Epidermal melanocyte (primary cell): Measurements from ENCODE around the gene CCNY.
A peak's percentile ranks its signal among the peaks of the same experiment; 100 is the strongest.
"Not testable (repeated sequence)": the region's sequence is repeated elsewhere in the genome, so short reads cannot be mapped to it uniquely, and the experiment has no call there.

ENCODE experiments used
- DNase-seq: peaks from one replicate; pipeline ENCODE4 v3.0.0; 2011; ENCODE audit warnings: low spot score; ENCODE audit not compliant: insufficient read length

The CCNY gene

DNA sequence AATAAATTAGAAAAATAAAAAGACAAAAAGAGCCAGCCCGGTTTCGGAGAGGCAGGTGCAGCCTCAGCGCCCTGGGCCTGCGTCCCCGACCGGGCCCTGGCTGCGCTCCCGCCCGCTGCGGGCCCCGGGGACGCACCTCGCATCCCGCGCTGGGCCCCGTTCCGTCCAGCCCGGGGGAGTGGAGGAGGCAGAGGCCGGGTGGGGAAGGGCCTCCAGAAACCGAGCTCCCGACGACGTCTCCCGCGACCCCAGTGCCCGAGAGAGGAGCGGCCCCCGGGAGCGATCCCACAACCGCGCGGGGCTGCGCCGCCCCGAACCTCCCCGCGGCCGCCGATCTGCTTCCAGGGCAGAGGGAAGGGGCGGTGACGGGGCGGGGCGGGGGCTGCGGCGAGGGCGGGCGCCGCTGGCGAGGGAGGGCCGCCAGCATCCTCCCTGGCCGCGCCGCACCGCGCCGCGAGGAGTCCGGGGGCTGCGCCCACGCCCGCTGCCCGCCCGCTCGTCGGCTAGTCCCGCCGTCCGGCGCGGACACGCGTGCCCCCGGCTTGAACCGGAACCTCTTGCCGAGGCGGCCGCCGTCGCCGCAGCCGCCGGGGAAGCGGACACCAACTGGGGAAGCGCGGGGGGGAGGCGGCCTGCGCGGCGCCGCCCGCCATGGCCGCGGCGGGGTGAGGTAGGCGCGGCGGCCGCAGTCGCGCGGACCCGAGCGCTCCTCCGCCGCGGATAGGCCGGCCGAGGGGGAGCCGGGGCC is at the start of gene CCNY:
TSS of gene CCNY (plus strand) at position 426 of the 748 bp plus-strand sequence. CDS start 545 bp downstream, outside the sequence.
- peak; percentile 58 for DNase-seq

- DNase-seq: no peak
Measured at GRCh38 chr10:35289198-35289597, 47.1 kb upstream of the CCNY start.

GRCh38 chr10:35294506-35294905 is 41.8 kb upstream of the CCNY start:
- DNase-seq: no peak

DNA sequence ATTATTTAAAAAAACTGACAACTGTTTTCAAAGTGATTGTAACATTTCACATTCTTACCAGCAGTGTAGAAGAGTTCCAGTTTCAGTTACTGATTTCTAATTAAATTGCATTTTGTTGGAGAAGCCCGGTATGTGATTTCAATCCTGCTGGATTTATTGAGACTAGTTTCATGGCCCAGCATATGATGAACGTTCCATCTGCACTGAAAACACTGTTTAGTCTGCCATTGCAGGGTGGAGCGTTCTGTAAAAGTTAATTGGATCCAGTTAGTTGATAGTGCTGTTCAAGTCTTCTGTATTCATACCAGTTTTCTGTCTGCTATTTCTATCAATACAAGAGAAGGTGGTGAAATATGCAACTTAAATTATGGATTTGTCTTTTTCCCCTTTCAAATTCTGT is 37.3 kb upstream of the CCNY start:
- DNase-seq: no peak

GRCh38 chr10:35300063-35300699 is 36.1 kb upstream of the CCNY start:
- no peak for DNase-seq

GRCh38 chr10:35304649-35305048 is 31.7 kb upstream of the CCNY start:
- no peak for DNase-seq

- no peak for DNase-seq
Measured at GRCh38 chr10:35306852-35307251, 29.5 kb upstream of the CCNY start.

DNA sequence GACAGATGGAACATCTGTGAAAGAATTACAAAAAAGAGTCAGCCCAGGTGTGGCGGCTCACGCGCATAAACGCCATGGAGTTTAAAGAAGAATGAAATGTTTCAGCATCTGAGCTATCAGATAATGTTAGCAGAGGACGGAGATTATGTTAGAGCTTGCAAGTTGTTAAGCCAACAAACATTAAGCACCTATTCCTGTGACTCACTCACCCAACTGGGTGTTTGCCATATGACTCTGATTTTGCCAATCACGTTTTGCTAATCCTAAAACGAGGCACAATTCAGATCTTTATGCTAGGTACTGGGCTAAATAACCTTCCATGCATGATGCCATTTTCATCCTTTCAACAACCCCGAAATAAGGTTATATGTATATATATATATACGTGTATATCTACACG is 29.0 kb upstream of the CCNY start:
- DNase-seq: no peak

- no peak for DNase-seq
Measured at GRCh38 chr10:35308809-35309208, 27.5 kb upstream of the CCNY start.

GRCh38 chr10:35314142-35314541 is 22.2 kb upstream of the CCNY start:
- not testable (repeated sequence) for DNase-seq

DNA sequence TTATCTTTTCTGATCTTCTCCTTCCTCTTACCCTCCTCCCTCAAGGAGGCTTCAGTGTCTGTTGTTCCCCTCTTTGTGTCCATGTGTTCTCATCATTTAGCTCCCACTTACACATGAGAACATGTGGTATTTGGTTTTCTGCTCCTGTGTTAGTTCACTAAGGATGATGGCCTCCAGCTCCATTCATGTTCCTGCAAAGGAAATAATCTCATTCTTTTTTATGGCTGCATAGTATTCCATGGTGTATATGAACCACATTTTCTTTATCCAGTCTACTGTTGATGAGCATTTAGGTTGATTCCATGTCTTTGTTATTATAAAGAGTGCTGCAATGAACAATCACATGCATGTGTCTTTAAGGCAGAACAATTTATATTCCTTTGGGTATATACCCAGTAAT is 21.1 kb upstream of the CCNY start:
- DNase-seq: not testable (repeated sequence)

- DNase-seq: no peak
Measured at GRCh38 chr10:35316218-35316967, 19.9 kb upstream of the CCNY start.

DNA sequence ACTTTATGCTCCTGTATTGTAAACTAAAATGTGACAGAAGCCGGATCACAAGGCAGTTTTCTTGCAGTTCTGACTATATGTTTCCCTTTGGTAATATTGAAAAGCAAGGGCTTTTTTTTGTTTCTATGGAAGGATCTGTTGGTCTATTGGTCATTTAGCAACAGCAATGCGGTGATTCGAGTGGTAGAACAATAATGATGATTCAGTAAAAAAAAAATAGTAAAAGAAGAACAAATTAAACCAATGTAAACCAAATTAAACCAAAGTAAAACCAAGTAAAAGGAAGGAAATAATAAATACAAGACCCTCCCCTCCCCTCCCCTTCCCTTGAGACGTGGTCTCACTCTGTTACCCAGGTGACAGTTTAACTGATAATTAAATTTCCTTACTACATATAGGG is 17.8 kb upstream of the CCNY start:
- no peak for DNase-seq

GRCh38 chr10:35320341-35320740 is 16.0 kb upstream of the CCNY start:
- DNase-seq: no peak

DNA sequence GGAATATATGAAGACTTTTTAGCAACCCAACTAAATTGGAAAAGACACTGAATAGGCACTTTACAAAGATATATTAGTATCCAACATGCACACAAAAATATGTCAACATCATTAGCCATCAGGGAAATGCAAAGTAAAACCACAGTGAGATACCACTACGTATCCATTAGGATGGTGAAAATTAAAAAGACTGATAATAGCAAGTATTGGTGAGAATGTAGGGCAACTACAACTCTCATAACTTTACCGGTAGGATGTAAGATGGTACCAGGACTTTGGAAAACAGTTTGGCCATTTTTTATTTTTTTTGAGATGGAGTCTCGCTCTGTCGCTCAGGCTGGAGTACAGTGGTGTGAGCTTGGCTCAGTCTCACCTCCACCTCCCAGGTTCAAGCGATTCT is 13.7 kb upstream of the CCNY start:
- no peak for DNase-seq

DNA sequence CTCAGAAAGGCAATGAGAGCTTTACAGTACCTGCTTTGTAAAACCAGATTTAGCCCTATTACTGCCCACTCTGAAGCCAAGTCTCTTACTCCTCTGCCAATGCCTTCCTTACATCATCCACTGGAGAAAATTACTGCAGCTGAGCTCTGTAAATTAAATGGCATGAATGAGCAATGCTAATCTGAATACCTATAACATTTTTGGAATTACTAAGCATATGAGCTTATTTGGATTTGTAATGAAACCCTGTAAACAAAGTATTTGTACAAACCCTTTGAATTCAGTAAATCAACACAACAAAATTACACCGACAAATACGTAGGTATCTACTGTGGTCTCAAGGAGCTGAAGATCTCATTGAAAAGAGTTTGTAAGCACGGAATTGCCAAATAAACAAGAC is 12.1 kb upstream of the CCNY start:
- DNase-seq: no peak

DNA sequence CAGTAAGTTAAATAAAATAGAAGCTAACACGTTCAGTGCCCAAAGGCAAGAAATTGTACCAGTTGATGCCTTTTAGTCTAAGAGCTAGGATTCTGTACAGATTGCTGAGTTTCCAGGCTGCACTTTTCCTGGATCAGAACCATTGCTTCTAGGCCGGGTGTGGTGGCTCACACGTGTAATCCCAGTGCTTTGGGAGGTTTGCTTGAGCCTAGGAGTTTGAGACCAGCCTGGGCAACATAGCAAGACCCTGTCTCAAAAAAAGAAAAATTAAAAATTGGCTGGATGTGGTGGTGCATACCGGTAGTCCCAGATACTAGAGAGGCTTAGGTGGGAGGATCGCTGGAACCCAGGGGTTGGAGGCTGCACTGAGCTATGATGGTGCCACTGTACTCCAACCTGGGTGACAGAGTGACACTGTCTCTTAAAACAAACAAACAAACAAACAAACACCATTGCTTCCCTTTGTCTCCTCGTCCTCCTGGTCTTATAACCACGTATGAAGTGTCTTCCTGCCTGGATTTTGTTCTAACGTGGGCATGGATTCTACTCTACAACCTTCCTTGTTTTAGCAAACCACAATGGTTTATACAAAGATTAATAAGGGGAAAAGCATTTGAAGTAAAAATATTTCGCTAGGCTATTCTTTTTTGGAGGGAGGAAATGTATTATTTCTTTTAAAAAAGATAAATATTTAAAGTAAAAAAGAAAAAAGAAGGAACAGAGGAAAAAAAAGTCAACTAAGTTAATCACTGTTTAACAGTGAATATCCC is 9.7 kb upstream of the CCNY start:
- DNase-seq: no peak

DNA sequence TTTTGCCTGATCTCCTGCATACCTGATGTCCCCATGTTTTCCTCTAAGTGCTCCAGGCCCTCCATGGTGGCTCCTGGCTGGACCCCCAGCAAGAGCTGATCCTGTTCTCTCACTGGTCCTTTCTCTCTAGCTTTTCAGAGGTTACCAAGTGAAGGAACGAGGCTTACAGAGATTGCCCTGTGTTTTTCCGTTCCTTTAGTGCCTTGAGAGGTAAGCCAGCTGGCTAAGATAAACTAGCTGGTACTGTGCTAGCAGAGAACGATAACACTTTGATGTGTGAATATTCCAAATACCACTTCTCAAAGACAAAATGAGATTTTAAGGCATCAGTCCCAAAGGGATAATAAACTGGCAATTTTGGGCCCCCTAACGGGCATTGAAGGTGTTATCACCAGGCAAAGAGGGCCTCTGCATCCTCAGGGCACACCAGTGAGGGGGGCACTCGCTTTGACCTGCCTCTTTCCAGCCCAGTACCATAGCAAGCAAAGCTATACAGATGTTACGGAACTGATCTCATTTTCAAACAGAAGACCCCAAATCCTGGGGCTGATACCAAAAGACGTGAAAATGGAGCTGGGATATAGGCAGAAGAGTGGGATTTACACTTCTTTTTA is 8.4 kb upstream of the CCNY start:
- DNase-seq: no peak

GRCh38 chr10:35328404-35329037 is 7.8 kb upstream of the CCNY start:
- no peak for DNase-seq

GRCh38 chr10:35329520-35329919 is 6.8 kb upstream of the CCNY start:
- no peak for DNase-seq
